CD4-positive, alpha-beta T cell treated with Interleukin-10 for 1 hour (primary cell): ENCODE results near the gene VTA1.
"Not testable (repeated sequence)": the region's sequence is repeated elsewhere in the genome, so short reads cannot be mapped to it uniquely, and the experiment has no call there.

Experiments used
- DNase-seq: peaks from one replicate; pipeline ENCODE4 v3.0.0-alpha.2; 2020

Gene VTA1

GRCh38 chr6:142172758-142173157 is 25.7 kb downstream of the VTA1 start:
- DNase-seq: no peak

GRCh38 chr6:142173980-142174379 is 26.9 kb downstream of the VTA1 start:
- DNase-seq: no peak

GRCh38 chr6:142174703-142175102 is 27.6 kb downstream of the VTA1 start:
- no peak for DNase-seq

GRCh38 chr6:142178129-142178528 is 31.1 kb downstream of the VTA1 start:
- DNase-seq: no peak

- DNase-seq: no peak
These were observed 34.9 kb downstream of the VTA1 start for GRCh38 chr6:142182004-142182403.

GRCh38 chr6:142183351-142183750 is 36.3 kb downstream of the VTA1 start:
- no peak for DNase-seq

GRCh38 chr6:142184307-142184706 is 37.2 kb downstream of the VTA1 start:
- DNase-seq: no peak

- no peak for DNase-seq
These were observed 38.6 kb downstream of the VTA1 start for GRCh38 chr6:142185641-142186040.

GRCh38 chr6:142187209-142187608 is 40.1 kb downstream of the VTA1 start:
- no peak for DNase-seq

- DNase-seq: not testable (repeated sequence)
These were observed 41.3 kb downstream of the VTA1 start for GRCh38 chr6:142188341-142188740.

GRCh38 chr6:142189057-142189456 is 42.0 kb downstream of the VTA1 start:
- no peak for DNase-seq

- no peak for DNase-seq
These were observed 45.3 kb downstream of the VTA1 start for GRCh38 chr6:142192343-142192742.

GRCh38 chr6:142193621-142194020 is 46.6 kb downstream of the VTA1 start:
- DNase-seq: no peak

GRCh38 chr6:142195862-142196541 is 48.9 kb downstream of the VTA1 start:
- DNase-seq: no peak

- no peak for DNase-seq
These were observed 54.0 kb downstream of the VTA1 start for GRCh38 chr6:142200846-142201628.

GRCh38 chr6:142207265-142207877 is 60.3 kb downstream of the VTA1 start:
- peak; percentile 49 for DNase-seq

GRCh38 chr6:142210606-142211005 is 63.5 kb downstream of the VTA1 start:
- no peak for DNase-seq

- DNase-seq: no peak
These were observed 66.3 kb downstream of the VTA1 start for GRCh38 chr6:142213402-142213801.

- DNase-seq: no peak
These were observed 71.4 kb downstream of the VTA1 start for GRCh38 chr6:142218446-142218845.

GRCh38 chr6:142222022-142222421 is 75.0 kb downstream of the VTA1 start:
- no peak for DNase-seq

GRCh38 chr6:142223938-142224337 is 76.9 kb downstream of the VTA1 start:
- no peak for DNase-seq

- DNase-seq: no peak
These were observed 78.1 kb downstream of the VTA1 start for GRCh38 chr6:142225115-142225514.

GRCh38 chr6:142225552-142225951 is 78.5 kb downstream of the VTA1 start:
- no peak for DNase-seq

- DNase-seq: no peak
These were observed 79.7 kb downstream of the VTA1 start for GRCh38 chr6:142226731-142227130.
